RWPE2 (cell line): Measurements from ENCODE around the gene MPPED1.
A peak's percentile ranks its signal among the peaks of the same experiment; 100 is the strongest.

ENCODE experiments used
- ATAC-seq: fragments of 200-7000 bp; cut with Tn5 transposase; 3 replicates; pipeline ENCODE4 v1.9.1; 2021; ENCODE audit warnings: low read depth
- DNase-seq: peaks from one replicate; pipeline ENCODE4 v3.0.0-alpha.2; 2020; ENCODE audit warnings: low spot score
- H3K27ac ChIP-seq: fragments of 450-650 bp; 2 replicates; pipeline ENCODE4 v1.5.1; 2017; ENCODE audit warnings: mild to moderate bottlenecking; ENCODE audit not compliant: poor library complexity, severe bottlenecking
- H3K27me3 ChIP-seq: fragments of 250-450 bp; sonication (Bioruptor Pico); 2 replicates; pipeline ENCODE4 v1.5.1; 2021; ENCODE audit warnings: mild to moderate bottlenecking, moderate library complexity; ENCODE audit not compliant: insufficient read depth, poor library complexity, severe bottlenecking
- H3K36me3 ChIP-seq: fragments of 250-450 bp; sonication (Bioruptor Pico); 2 replicates; pipeline ENCODE4 v1.5.1; 2020; ENCODE audit warnings: low read depth, mild to moderate bottlenecking, moderate library complexity
- H3K4me1 ChIP-seq: fragments of 250-450 bp; sonication (Bioruptor Pico); 2 replicates; pipeline ENCODE4 v1.5.1; 2021; ENCODE audit warnings: mild to moderate bottlenecking, moderate library complexity; ENCODE audit not compliant: insufficient read depth, poor library complexity, severe bottlenecking
- H3K4me3 ChIP-seq: fragments of 250-450 bp; sonication (Bioruptor Pico); 2 replicates; pipeline ENCODE4 v1.5.1; 2021; ENCODE audit warnings: mild to moderate bottlenecking, moderate library complexity; ENCODE audit not compliant: severe bottlenecking
- H3K9me3 ChIP-seq: fragments of 250-450 bp; sonication (Bioruptor Pico); 2 replicates; pipeline ENCODE4 v1.5.1; 2021; ENCODE audit warnings: mild to moderate bottlenecking, moderate library complexity; ENCODE audit not compliant: severe bottlenecking
- TF ChIP-seq, protein P1 (sequence below): fragments of 450-650 bp; IDR thresholded peaks from one replicate; pipeline ENCODE4 v1.5.1; 2017; ENCODE audit warnings: mild to moderate bottlenecking, moderate library complexity; ENCODE audit not compliant: poor library complexity, severe bottlenecking

MPPED1 gene

DNA sequence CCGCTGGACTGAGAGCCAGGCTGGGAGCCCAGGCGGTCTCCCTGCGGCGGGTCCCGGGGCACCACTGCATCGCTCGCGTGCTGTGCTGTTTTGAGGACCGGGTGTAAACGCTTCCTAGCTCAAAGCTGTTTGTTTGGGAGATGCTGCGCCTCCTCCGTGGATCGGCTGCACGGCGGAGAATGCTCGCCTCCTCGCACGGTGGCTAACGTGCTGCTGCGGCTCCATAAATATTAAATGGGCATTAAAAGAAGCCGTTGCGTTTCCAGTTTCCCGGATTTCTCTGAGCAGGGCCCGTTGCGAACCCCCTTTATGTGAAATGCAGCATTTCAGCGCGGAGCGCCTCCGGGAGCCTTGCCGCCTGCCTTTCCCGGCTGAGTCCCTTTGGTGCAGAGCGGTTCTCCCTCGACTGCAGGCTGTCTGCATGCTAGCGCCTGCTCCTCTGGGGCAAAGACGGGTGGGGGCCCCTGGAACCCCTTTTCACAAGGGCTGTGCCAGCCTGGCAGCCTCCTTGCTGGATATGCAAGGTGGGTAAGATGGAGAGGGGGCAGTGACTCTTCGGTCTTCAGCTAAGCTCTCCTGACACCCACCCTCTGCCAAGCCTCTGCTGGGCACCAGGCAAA, 9.3 kb downstream of the MPPED1 start:
- Histone ChIP-seq H3K9me3 (no peaks in the 10 kb centered on the region), H3K27ac (no peak overlapping the region), H3K27me3 (peaks cover 95% of the 10 kb centered on the region), H3K4me3 (no peak overlapping the region), H3K4me1 (no peaks in the 10 kb centered on the region), H3K36me3 (no peaks in the 10 kb centered on the region)
- no peak for ATAC-seq
- no peak for DNase-seq
- TF ChIP-seq, protein P1, sequence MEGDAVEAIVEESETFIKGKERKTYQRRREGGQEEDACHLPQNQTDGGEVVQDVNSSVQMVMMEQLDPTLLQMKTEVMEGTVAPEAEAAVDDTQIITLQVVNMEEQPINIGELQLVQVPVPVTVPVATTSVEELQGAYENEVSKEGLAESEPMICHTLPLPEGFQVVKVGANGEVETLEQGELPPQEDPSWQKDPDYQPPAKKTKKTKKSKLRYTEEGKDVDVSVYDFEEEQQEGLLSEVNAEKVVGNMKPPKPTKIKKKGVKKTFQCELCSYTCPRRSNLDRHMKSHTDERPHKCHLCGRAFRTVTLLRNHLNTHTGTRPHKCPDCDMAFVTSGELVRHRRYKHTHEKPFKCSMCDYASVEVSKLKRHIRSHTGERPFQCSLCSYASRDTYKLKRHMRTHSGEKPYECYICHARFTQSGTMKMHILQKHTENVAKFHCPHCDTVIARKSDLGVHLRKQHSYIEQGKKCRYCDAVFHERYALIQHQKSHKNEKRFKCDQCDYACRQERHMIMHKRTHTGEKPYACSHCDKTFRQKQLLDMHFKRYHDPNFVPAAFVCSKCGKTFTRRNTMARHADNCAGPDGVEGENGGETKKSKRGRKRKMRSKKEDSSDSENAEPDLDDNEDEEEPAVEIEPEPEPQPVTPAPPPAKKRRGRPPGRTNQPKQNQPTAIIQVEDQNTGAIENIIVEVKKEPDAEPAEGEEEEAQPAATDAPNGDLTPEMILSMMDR: no peak

DNA sequence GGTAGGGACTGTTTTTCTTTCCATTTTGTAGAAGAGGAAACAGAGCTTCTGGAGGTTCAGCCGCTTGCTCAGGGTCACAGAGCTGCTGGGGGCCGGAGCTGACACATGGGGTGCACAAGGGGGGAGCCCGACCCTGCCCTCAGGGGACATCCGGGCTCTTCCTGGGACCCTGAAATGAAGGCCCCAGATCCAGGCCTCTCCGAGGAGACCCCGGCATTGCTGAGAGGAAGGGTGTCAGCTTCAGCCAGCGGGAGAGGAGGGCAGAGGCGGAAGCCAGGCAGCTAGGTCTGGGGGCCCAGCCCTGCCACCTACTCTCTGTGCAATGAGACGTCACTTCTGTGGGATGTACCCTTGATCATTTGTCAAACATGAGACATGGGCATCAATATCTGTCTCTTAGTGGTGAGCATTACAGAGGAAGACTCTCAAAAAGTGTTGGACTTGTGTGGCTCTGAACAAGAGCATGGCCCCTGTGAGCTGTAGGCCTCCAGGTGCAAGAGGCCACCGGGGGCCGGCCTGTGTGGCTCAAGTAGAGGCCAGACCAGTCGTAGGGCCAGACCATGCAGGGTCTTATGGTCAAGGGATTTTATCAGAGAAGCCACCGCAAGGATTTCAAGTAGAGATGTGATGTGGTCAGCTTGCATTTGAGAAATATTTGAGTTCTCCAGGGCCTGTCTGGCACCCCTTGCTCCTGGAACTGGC, 10.3 kb downstream of the MPPED1 start:
- DNase-seq: no peak
- no peaks in the 10 kb centered on the region for H3K4me1 ChIP-seq
- TF ChIP-seq, protein P1: no peak
- H3K36me3 ChIP-seq: no peaks in the 10 kb centered on the region
- H3K27ac ChIP-seq: no peak overlapping the region
- peaks cover 91% of the 10 kb centered on the region for H3K27me3 ChIP-seq
- no peak overlapping the region for H3K4me3 ChIP-seq
- no peak for ATAC-seq
- H3K9me3 ChIP-seq: no peaks in the 10 kb centered on the region

DNA sequence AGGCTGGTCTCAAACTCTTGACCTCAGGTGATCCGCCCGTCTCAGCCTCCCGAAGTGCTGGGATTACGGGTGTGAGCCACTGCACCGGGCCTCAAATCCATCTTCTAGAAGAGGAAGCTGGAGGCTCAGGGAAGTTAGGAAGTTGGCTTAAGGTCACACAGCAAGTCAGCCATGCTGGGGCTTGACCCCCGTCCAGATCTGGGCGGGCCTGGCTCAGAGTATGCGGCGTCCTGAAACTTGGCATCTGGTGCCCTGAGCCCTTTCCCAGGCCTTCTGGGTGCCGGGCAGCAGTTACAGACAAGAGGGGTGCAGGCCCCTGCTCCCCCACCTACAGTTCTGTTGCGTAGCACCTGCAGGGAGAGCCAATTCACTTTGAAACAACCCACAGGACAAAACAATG, 11.2 kb downstream of the MPPED1 start:
- TF ChIP-seq, protein P1: no peak
- Histone ChIP-seq H3K36me3 (no peaks in the 10 kb centered on the region), H3K4me1 (no peaks in the 10 kb centered on the region), H3K9me3 (no peaks in the 10 kb centered on the region), H3K4me3 (no peak overlapping the region), H3K27ac (no peak overlapping the region), H3K27me3 (peaks cover 82% of the 10 kb centered on the region)
- ATAC-seq (no peak), DNase-seq (no peak)

DNA sequence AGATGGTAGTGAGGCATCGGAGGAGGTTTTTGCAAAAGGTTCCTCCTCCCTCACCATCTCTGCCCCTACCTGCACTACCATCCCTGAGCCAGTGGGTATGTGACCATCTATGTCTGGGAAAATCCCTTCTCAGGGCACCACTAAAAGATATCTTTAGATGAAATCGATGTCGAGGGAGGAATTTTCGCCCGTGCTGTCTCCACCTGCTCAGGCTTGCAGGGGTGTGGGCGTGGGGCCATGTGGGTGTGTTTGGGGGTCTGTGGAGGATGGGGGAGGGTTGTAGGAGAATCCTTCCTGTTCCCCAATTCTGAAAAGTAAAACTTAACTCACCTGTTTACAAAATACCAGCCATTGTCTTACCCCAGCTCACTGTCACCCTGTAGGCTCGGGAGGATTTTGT, 12.4 kb downstream of the MPPED1 start:
- H3K27me3 ChIP-seq: peaks cover 72% of the 10 kb centered on the region
- ATAC-seq: no peak
- TF ChIP-seq, protein P1: no peak
- H3K9me3 ChIP-seq: no peaks in the 10 kb centered on the region
- no peak overlapping the region for H3K4me3 ChIP-seq
- no peak overlapping the region for H3K27ac ChIP-seq
- no peaks in the 10 kb centered on the region for H3K4me1 ChIP-seq
- H3K36me3 ChIP-seq: no peaks in the 10 kb centered on the region
- peak; percentile 15 for DNase-seq
